ENCODE measurements around the gene TMPRSS6.

GRCh38 chr22:37015587-37015878 is 94.0 kb downstream of the TMPRSS6 start:
- TF ChIP-seq CTCF (IDR thresholded peaks at IDR 0.05 in 4 of 5, conservative IDR thresholded peaks at IDR 0.05 in 1 of 5) = no peak
- TF ChIP-seq POLR2A (IDR thresholded peaks at IDR 0.05) = no peak
